ENCODE measurements around the gene XPO1.
"Not testable (repeated sequence)": the region's sequence is repeated elsewhere in the genome, so short reads cannot be mapped to it uniquely, and the experiment has no call there.

The XPO1 gene

DNA sequence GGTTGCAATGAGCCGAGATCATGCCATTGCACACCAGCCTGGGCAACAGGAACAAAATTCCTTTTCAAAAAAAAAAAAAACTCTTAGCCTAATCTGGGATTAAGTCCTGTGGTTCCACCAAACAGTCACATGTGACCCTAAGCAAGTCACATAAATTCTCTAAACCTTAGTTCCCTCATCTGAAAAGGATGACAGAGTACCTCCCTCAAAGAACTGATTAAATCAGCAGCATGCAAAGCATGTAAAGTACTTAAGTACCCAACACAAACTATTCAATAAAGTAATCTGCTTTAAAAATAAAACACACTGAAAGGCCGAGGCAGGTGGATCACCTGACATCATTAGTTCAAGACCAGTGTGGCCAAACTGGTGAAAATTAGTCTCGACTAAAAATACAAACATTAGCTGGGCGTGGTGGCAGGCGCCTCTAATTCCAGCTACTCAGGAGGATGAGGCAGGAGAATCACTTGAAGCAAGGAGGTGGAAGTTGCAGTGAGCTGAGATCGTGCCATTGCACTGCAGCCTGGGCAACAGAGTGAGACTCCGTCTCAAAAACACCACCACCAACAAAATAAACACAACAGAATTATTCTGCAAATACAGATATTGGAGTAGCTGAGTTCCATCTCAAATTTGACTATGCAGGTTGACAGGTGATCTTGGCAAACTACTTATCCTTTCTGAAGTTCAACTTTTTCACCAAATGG is 74.2 kb downstream of the XPO1 start:
- no peak for DNase-seq

DNA sequence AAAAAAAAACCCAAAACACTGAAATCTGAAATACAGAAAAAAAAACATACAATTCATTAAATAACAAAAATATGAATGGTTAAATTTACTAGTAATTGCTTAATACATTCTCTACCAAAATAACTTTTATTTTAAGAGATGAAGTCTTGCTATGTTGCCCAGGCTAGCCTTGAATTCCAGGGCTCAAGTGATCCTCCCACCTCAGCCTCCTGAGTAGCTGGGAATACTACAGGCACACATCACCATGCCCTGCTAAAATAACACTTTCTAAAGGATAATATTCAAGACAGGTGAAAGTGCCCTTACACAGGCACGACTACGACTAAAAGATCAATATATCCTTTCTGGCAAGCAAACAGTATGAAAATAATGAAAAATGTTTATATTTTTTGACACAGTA is 76.8 kb downstream of the XPO1 start:
- DNase-seq = no peak

DNA sequence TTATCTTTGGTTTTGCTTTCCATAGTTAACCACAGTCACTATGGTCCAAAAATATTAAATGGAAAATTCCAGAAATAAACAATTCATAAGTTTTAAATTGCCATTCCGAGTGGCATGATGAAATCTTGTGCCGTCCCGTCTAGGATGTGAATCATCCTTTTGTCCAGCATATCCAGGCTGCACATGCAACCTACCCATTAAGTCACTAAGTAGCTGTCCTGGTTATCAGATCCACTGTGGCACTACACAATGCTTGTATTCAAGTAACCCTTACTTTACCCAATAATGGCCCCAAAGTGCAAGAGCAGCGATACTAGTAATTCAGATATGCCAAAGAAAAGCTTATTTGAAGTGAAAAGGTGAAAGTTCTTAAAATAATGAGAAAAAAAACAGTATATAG is 78.0 kb downstream of the XPO1 start:
- no peak for DNase-seq

DNA sequence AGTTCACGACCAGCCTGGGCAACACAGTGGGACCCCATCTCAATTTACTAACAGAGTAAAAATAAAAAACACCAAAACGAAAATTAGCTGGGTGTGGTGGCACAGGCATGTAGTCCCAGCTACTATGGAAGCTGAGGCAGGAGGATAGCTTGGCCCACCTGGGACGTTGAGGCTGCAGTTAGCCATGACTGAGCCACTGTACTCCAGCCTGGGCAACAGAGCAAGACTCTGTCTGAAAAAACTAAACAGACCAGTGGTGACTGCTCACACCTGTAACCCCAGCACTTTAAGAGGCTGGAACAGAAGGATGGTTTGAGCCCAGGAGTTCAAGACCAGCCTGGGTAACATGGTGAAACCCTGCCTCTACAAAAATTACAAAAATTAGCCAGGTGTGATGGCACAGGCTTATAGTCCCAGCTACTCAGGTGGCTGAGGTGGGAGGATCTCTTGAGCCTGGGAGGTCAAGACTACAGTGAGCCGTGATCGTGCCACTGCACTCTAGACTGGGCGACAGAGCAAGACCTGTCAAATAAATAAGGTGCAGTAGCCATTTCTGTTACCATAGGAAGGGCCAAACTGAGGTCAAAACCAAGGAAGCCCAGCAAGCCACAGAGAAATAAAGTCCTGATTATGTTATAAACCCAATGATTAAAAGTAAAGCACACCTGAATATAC is 81.3 kb downstream of the XPO1 start:
- DNase-seq = no peak

DNA sequence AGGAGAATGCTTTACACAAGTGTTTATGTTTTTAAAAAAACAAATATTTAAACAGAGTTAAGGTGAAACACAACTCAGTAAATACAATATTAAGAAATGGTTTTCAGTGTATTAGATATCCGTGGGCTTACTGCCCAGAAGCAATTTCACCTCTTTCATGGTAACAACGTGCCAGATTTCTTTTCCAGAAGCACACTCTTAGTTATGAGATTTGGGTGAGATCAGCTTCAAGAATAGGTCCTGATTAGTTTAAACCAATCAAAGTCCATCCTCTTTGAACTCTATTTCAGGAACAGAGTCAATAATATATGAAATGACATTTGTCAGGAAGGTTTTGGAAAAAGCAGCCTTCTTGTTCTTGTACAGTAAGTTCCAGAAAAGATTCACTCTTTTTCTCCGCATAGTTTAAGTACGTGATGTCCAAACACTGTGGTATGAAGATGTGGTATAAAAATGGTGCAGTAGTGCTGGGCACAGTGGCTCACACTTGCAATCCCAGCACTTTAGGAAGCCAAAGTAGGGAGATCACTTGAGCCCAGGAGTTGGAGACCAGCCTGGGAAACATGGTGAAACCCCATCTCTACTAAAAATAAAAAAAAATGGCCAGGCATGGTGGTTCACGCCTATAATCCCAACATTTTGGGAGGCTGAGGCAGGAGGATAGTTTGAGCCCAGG is 81.9 kb downstream of the XPO1 start:
- no peak for DNase-seq

DNA sequence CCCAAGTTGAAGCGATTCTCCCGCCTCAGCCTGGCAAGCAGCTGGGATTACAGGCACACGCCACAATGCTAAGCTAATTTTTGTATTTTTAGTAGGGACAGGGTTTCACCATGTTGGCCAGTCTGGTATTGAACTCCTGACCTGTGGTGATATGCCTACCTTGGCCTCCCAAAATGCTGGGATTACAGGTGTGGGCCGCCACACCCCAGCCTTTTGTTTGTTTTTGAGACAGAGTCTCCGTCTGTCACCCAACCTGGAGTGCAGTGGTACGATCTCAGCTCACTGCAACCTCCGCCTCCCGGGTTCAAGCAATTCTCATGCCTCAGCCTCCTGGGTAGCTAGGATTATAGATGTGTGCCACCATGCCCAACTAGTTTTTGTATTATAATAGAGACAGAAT is 83.2 kb downstream of the XPO1 start:
- DNase-seq = not testable (repeated sequence)

DNA sequence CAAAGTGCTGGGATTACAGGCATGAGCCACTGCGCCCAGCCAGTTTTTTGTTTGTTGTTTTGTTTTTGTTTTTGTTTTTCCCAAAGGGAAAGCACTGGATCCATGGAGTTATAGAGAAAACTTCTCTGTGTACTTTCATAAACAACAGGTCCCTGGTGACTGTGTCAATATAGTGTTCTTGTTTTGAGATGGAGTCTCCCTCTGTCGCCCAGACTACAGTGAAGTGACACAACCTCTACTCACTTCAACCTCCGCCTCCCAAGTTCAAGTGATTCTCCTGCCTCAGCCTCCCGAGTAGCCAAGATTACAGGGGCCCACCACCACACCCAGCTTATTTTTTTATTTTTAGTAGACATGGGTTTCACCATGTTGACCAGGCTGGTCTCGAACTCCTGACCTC is 83.8 kb downstream of the XPO1 start:
- DNase-seq = no peak

DNA sequence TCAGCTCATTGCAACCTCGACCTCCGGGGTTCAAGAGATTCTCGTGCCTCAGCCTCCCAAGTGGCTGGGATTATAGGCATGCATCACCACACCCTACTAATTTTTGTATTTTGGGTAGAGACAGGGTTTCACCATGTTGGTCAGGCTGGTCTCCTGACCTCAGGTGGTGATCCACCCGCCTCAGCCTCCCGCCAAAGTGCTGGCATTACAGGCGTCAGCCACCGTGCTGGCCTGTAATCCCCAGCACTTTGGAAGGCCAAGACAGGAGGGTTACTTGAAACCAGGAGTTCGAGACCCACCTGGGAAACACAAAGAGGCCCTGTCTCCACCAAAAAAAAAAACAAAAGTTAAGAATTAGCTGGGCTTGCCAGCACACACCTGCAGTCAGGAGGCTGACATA is 85.8 kb downstream of the XPO1 start:
- DNase-seq = no peak

DNA sequence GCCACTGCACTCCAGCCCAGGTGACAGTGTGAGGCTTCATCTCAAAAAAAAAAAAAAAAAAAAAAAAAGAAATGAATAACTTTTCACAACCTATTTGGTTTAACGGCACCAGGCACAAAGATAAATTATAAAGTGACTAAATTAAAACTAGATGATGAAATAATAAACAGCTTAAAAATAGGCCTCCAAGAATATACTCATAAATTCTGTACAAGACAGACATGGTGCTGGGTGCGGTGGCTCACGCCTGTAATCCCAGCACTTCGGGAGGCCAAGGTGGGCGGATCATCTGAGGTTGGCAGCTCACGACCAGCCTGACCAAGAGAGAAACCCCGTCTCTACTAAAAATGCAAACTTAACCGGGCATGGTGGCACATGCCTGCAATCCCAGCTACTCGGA is 87.0 kb downstream of the XPO1 start:
- DNase-seq = no peak

DNA sequence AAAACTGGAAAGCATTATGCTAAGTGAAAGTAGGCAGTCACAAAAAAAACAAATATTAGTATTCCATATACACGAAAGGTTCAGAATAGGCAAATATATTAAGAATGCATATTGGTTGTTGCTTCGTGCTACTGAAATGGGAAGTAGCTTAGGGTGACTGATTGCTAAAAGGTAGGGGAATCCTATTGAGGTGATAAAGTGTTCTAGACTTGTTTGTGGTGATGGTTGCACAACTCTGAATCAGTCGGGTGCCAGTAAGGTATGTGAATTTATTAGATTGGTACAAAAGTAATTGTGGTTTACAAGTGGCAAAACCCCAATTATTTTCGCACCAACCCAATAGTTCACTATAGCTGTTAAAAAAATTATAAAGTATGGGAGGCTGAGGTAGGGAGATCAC is 88.0 kb downstream of the XPO1 start:
- DNase-seq = no peak

DNA sequence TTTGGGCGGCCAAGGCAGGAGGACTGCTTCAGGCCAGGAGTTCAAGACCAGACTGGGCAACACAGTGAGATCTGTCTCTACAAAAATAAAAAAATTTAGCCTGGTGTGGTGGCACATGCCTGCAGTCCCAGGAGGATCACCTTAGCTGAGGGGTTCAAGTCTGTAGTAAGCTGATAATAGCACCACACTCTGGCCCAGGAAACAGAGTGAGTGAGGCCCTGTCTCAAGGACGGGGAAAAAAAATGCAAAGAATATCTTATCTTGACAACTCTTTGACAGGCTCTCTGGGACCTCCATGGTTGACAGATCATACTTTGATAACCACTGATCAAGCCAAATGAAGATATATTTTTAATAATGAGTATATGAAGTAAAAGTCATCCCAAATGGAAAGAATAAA is 89.9 kb downstream of the XPO1 start:
- no peak for DNase-seq

DNA sequence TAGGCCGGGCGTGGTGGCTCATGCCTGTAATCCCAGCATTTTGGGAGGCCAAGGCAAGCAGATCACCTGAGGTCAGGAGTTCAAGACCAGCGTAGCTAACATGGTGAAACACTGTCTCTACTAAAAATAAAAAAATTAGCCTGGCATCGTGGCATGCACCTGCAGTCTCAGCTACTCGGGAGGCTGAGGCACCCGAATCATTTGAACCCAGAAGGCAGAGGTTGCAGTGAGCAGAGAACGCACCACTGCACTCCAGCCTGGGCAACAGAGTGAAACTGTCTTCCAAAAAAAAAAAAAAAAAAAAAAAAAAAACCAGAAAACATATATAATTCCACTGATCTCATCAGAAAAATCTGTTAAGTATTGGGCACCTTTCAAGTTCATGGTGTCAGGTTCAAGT is 91.2 kb downstream of the XPO1 start:
- not testable (repeated sequence) for DNase-seq

DNA sequence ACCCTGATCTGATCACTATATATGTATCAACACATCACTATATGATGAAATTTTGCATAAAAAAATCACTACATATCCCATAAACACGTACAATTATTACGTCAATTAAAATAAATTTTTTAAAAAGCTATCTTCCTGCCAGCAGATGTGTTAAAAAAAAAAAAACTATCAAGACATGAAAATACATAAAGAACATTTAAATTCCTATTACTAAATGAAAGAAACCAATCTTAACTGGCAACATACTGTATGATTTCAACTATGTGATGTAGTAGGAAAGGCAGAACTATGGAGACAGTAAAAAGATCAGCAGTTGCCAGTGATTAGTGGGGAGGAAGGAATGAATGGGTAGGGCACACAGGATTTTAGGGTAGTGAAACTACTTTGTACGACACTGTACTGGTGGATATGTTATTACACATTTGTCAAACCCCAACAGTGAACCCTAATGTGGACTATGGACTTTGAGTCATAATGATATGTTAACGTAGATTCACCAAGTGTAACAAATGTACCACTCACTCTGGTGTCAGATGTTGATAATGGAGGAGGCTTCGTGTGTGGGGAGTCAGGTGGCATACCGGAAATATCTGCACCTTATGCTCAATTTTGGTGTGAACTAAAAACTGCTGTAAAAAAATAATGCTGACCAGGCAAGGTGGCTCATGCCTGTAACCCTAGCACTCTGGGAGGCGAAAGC is 94.7 kb downstream of the XPO1 start:
- no peak for DNase-seq

DNA sequence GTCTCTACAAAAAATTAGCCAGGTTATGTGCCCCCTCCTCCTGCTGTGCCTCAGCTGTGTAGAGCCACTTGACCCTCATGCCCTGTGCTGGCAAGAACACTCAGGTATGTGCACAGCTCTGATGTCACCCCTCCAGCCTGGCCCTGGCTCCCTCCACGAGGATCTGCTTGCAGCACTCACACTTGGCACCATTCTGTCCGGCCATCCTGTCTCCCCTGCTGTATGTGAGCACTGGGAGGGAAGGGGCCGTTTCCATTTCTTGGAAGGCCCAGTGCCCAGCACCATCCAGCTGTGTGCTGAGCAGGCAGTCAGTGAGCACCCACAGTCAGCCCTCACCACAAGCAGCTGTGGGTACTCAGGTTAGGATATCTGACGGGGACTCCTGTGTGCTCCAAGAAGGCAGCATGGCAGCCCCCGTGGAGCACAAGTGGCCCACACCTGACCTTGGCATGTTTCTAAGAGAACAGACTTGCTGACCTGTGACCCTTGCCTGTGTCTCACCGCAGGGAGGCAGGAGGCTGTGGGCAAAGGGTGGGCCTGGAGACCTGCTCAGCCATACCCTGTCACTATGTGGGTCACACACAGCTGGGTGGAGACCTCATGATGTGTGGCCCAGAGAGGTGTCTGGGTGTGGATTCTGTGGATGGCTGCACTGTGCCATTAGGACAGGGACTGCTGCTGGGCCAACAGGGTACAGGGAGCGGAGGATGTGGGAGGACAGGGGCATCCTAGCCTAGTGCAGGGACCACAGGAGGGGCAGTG is 98.7 kb downstream of the XPO1 start:
- no peak for DNase-seq

DNA sequence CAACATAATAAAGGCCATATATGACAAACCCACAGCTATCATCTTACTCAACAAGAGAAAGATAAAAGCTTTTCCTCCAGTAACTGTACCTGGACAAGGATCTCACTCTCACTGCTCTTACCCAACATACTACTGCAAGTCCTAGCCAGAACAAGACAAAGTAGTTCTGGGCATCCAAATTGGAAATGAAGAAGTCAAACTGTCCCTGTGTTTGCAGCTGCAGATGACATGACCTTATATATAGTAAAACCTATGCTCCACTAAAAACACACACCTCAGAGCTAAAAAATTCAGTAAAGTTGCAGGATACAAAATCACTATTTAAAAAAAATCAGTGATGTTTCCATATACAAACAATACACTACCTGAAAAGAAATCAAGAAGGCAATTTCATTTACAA is 99.5 kb downstream of the XPO1 start:
- DNase-seq = no peak

DNA sequence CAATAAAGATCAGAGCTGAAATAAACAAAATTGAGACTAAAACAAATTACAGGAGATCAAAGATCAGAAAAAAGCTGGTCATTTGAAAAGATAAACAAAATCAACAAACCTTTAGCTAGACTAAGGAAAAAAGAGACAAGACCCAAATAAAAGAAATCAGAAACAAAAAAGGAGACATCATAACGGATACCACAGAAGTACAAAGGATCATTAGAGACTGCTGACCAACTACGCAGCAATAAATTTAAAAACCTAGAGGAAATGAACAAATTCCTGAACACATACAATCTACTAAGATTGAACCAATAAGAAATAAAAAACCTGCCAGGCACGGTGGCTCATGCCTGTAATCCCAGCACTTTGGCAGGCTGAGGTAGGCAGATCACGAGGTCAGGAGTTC is 101.0 kb downstream of the XPO1 start:
- DNase-seq = no peak

DNA sequence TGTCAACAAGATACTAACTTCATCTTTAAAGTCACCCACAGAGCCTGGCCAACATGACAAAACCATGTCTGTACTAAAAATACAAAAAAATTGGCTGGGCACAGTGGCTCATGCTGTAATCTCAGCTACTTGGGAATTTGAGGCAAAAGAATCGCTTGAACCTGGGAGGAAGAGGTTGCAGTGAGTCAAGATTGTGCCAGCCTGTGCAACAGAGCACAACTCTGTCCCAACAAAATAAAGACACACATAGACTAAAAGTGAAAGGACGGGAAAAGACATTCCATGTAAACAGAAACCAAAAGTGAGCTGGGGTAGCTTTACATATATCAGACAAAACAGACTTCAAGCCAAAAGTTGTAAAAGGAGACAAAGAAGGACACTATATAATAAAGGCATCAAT is 102.1 kb downstream of the XPO1 start:
- no peak for DNase-seq

DNA sequence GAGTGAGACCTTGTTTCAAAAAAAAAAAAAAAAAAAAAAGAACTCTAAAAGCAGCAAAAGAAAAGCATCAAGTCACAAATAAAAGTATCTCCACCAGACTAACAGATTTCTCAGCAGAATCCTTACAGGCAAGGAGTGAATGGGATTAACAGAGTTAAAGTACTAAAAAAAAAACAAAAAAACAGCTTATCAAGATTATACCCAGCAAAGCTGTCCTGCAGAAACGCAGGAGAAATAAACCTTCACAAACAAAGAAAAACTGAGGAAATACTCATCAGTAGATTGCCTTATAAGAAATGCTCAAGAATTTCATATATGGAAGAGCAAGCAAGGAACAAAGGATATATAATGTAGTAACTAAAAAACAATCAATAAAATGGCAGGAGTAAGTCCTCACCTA is 102.9 kb downstream of the XPO1 start:
- no peak for DNase-seq

DNA sequence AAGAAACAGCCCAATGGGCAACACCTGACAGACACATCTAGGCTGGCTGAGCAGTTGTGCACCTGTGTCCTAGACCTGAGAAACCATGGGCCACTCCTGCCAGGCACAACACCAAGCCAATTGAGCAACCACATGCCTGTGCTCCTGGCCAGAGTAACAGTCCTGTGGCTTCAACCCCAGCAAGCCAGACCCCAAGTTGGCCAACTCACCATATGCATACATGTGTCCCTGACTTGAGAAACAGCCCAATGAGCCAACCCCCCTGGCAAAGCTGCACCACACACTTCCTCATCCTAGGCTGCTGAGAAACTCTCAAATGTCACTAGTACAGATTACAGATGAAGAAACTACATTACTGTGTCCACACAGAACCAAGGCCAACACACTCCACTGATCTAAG is 103.8 kb downstream of the XPO1 start:
- no peak for DNase-seq

DNA sequence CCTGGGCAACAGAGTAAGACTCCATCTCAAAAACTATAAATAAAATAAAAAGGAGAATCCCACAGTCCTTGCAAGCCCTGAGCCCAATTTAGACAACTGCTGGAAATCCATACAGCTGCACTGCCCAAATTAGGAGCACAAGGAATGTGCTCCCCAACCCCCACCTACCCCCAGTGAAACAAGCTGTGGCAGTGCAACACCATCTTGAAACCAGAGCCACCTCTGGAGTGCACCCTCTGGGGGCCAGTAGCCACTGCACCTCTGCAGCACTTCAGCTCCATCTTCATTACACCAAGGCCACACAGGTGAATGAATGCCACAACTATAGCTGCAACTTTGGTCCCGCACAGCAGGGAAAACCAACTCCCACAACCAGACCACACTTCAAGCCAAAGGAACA is 104.5 kb downstream of the XPO1 start:
- no peak for DNase-seq

DNA sequence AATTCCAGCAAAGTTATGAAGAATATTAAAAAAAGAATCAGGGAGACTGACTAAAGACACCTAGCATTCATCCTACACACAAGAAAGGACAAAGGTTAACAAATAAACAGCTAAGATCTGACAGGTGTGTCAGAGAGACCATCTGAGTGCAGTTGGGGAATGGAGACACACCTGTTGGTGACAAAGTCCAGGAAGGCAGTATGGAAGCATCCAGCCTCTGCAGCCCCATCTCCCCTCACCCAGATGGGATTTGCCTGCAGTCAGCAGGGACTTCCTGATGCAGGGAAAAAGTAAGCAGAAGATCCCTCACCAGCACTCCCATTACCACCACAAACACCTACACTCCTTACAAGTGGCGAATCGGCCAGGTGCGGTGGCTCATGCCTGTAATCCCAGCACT is 105.2 kb downstream of the XPO1 start:
- no peak for DNase-seq

DNA sequence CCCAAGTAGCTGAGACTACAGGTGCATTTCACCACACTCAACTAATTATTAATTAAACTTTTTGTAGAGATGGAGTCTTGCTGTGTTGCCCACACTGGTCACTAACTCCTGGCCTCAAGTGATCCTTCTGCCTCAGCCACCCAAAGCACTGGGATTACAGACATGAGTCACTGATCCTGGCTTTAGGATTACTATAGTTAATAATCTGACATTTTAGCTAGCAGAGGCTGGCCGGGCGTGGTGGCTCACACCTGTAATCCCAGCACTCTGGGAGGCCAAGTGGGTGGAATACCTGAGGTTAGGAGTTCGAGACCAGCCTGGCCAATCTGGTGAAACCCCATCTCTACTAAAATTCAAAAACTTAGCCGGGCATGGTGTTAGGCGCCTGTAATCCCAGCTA is 106.8 kb downstream of the XPO1 start:
- DNase-seq = no peak
